Measurements from ENCODE around the gene THSD4.

THSD4 gene

GRCh38 chr15:71677766-71678165, 562.5 kb downstream of the THSD4 start:
- H3K9me3 Mint-ChIP-seq, result no peaks in the 10 kb centered on the region
- intact Hi-C loops (cut with micrococcal nuclease), result no loop called here
- H3K36me3 Mint-ChIP-seq (ENCODE audit: low read depth), result no peaks in the 10 kb centered on the region
- H3K27me3 Mint-ChIP-seq, result peaks cover 4% of the 10 kb centered on the region
- H3K27ac Mint-ChIP-seq, result no peak overlapping the region
- H3K4me3 Mint-ChIP-seq, result no peak overlapping the region
- no peaks in the 10 kb centered on the region for H3K4me1 Mint-ChIP-seq (ENCODE audit: low read depth)

- H3K4me3 Mint-ChIP-seq, result no peak overlapping the region
- no peaks in the 10 kb centered on the region for H3K36me3 Mint-ChIP-seq (ENCODE audit: low read depth)
- H3K27ac Mint-ChIP-seq, result no peak overlapping the region
- H3K4me1 Mint-ChIP-seq (ENCODE audit: low read depth), result no peaks in the 10 kb centered on the region
- H3K9me3 Mint-ChIP-seq, result no peaks in the 10 kb centered on the region
- peaks cover 4% of the 10 kb centered on the region for H3K27me3 Mint-ChIP-seq
- intact Hi-C loops (cut with micrococcal nuclease), result no loop called here
These were observed 562.9 kb downstream of the THSD4 start for GRCh38 chr15:71678191-71678590.

- Mint-ChIP-seq H3K4me3 (no peak overlapping the region), H3K4me1 (ENCODE audit: low read depth) (no peaks in the 10 kb centered on the region), H3K9me3 (no peaks in the 10 kb centered on the region), H3K36me3 (ENCODE audit: low read depth) (no peaks in the 10 kb centered on the region), H3K27me3 (peaks cover 4% of the 10 kb centered on the region), H3K27ac (no peak overlapping the region)
- intact Hi-C loops (cut with micrococcal nuclease), result no loop called here
These were observed 563.3 kb downstream of the THSD4 start for GRCh38 chr15:71678605-71679004.

- intact Hi-C loops (cut with micrococcal nuclease), result no loop called here
- Mint-ChIP-seq H3K27me3 (peaks cover 4% of the 10 kb centered on the region), H3K4me1 (ENCODE audit: low read depth) (no peaks in the 10 kb centered on the region), H3K4me3 (no peak overlapping the region), H3K9me3 (no peaks in the 10 kb centered on the region), H3K27ac (no peak overlapping the region), H3K36me3 (ENCODE audit: low read depth) (no peaks in the 10 kb centered on the region)
These were observed 564.0 kb downstream of the THSD4 start for GRCh38 chr15:71679223-71679792.

- H3K27me3 Mint-ChIP-seq, result peaks cover 4% of the 10 kb centered on the region
- intact Hi-C loops (cut with micrococcal nuclease), result no loop called here
- no peak overlapping the region for H3K27ac Mint-ChIP-seq
- H3K9me3 Mint-ChIP-seq, result no peaks in the 10 kb centered on the region
- no peak overlapping the region for H3K4me3 Mint-ChIP-seq
- no peaks in the 10 kb centered on the region for H3K36me3 Mint-ChIP-seq (ENCODE audit: low read depth)
- no peaks in the 10 kb centered on the region for H3K4me1 Mint-ChIP-seq (ENCODE audit: low read depth)
These were observed 564.6 kb downstream of the THSD4 start for GRCh38 chr15:71679793-71680353.

- no peak overlapping the region for H3K27ac Mint-ChIP-seq
- no peaks in the 10 kb centered on the region for H3K9me3 Mint-ChIP-seq
- H3K27me3 Mint-ChIP-seq, result peaks cover 4% of the 10 kb centered on the region
- no peaks in the 10 kb centered on the region for H3K36me3 Mint-ChIP-seq (ENCODE audit: low read depth)
- H3K4me3 Mint-ChIP-seq, result no peak overlapping the region
- intact Hi-C loops (cut with micrococcal nuclease), result no loop called here
- no peaks in the 10 kb centered on the region for H3K4me1 Mint-ChIP-seq (ENCODE audit: low read depth)
These were observed 566.7 kb downstream of the THSD4 start for GRCh38 chr15:71682001-71682400.

- no peaks in the 10 kb centered on the region for H3K9me3 Mint-ChIP-seq
- no peaks in the 10 kb centered on the region for H3K36me3 Mint-ChIP-seq (ENCODE audit: low read depth)
- H3K4me1 Mint-ChIP-seq (ENCODE audit: low read depth), result no peaks in the 10 kb centered on the region
- H3K27ac Mint-ChIP-seq, result no peak overlapping the region
- no peak overlapping the region for H3K4me3 Mint-ChIP-seq
- intact Hi-C loops (cut with micrococcal nuclease), result no loop called here
- peaks cover 5% of the 10 kb centered on the region for H3K27me3 Mint-ChIP-seq
These were observed 568.4 kb downstream of the THSD4 start for GRCh38 chr15:71683411-71684274.

GRCh38 chr15:71685420-71685993, 570.2 kb downstream of the THSD4 start:
- no peaks in the 10 kb centered on the region for H3K4me1 Mint-ChIP-seq (ENCODE audit: low read depth)
- peaks cover 5% of the 10 kb centered on the region for H3K27me3 Mint-ChIP-seq
- no peak overlapping the region for H3K4me3 Mint-ChIP-seq
- no peak overlapping the region for H3K27ac Mint-ChIP-seq
- no peaks in the 10 kb centered on the region for H3K9me3 Mint-ChIP-seq
- H3K36me3 Mint-ChIP-seq (ENCODE audit: low read depth), result no peaks in the 10 kb centered on the region
- intact Hi-C loops (cut with micrococcal nuclease), result no loop called here

GRCh38 chr15:71686221-71687050, 571.2 kb downstream of the THSD4 start:
- Mint-ChIP-seq H3K27me3 (peaks cover 5% of the 10 kb centered on the region), H3K9me3 (no peaks in the 10 kb centered on the region), H3K36me3 (ENCODE audit: low read depth) (no peaks in the 10 kb centered on the region), H3K27ac (no peak overlapping the region), H3K4me1 (ENCODE audit: low read depth) (no peaks in the 10 kb centered on the region), H3K4me3 (no peak overlapping the region)
- intact Hi-C loops (cut with micrococcal nuclease), result no loop called here

- intact Hi-C loops (cut with micrococcal nuclease), result no loop called here
- Mint-ChIP-seq H3K27me3 (peaks cover 5% of the 10 kb centered on the region), H3K27ac (no peak overlapping the region), H3K9me3 (no peaks in the 10 kb centered on the region), H3K36me3 (ENCODE audit: low read depth) (no peaks in the 10 kb centered on the region), H3K4me1 (ENCODE audit: low read depth) (no peaks in the 10 kb centered on the region), H3K4me3 (no peak overlapping the region)
These were observed 572.7 kb downstream of the THSD4 start for GRCh38 chr15:71687902-71688508.

GRCh38 chr15:71688509-71689094, 573.3 kb downstream of the THSD4 start:
- Mint-ChIP-seq H3K27me3 (peaks cover 5% of the 10 kb centered on the region), H3K36me3 (ENCODE audit: low read depth) (no peaks in the 10 kb centered on the region)

GRCh38 chr15:71691081-71691457, 575.8 kb downstream of the THSD4 start:
- H3K27ac Mint-ChIP-seq, result no peak overlapping the region
- intact Hi-C loops (cut with micrococcal nuclease), result no loop called here
- H3K4me1 Mint-ChIP-seq (ENCODE audit: low read depth), result no peaks in the 10 kb centered on the region
- peaks cover 5% of the 10 kb centered on the region for H3K27me3 Mint-ChIP-seq
- H3K36me3 Mint-ChIP-seq (ENCODE audit: low read depth), result no peaks in the 10 kb centered on the region
- H3K4me3 Mint-ChIP-seq, result no peak overlapping the region
- no peaks in the 10 kb centered on the region for H3K9me3 Mint-ChIP-seq

More at GRCh38 chr15:71688509-71689094, 573.3 kb downstream of the THSD4 start:
- no peaks in the 10 kb centered on the region for H3K4me1 Mint-ChIP-seq (ENCODE audit: low read depth)
- no peaks in the 10 kb centered on the region for H3K9me3 Mint-ChIP-seq
- no peak overlapping the region for H3K4me3 Mint-ChIP-seq
- intact Hi-C loops (cut with micrococcal nuclease), result no loop called here
- H3K27ac Mint-ChIP-seq, result no peak overlapping the region
